Epithelial cell of proximal tubule (primary cell): ENCODE results near the gene CREG1. TPM values are rescaled to one million over a fixed set of nuclear protein-coding genes. Genes with fewer than 3 reads are reported as not detected.

ENCODE experiments used
- DNase-seq: peaks from one replicate; pipeline ENCODE4 v3.0.0-alpha.2; 2011; ENCODE audit warnings: low read depth
- H3K4me3 ChIP-seq: 2 replicates; pipeline ENCODE4 v1.5.1; 2011; ENCODE audit warnings: low read depth, mild to moderate bottlenecking, low read length
- total RNA-seq: library from RNA; depleted of rRNA; stranded (reverse); fragments of >200 nt; gene quantifications from 2 replicates; pipeline ENCODE4 v1.2.3, GENCODE V29; 2015
- TF ChIP-seq, protein P1 (sequence below): conservative IDR thresholded peaks from 2 replicates; pipeline ENCODE4 v1.5.1; 2012; ENCODE audit warnings: low read depth, mild to moderate bottlenecking, low read length

The CREG1 gene
- total RNA-seq, 1 donor from 2014 or later: 48.1 TPM

DNA sequence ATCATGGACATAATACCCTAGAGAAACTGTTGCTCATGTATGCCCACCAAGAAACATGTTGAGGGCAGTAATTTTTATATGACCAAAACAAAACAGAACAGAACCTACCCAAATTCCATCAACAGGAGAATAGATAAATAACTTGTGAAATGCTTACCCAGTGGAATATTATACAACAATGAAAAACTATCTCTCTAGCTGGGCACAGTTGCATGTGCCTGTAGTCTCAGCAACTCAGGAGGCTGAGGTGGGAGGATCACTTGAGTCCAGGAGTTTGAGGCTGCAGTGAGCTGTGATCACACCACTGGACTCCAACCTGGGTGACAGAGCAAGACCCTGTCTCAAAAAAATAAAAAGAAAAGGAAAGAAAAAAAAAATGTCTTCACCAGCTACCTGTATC is 38.9 kb upstream of the CREG1 start:
- TF ChIP-seq, protein P1, sequence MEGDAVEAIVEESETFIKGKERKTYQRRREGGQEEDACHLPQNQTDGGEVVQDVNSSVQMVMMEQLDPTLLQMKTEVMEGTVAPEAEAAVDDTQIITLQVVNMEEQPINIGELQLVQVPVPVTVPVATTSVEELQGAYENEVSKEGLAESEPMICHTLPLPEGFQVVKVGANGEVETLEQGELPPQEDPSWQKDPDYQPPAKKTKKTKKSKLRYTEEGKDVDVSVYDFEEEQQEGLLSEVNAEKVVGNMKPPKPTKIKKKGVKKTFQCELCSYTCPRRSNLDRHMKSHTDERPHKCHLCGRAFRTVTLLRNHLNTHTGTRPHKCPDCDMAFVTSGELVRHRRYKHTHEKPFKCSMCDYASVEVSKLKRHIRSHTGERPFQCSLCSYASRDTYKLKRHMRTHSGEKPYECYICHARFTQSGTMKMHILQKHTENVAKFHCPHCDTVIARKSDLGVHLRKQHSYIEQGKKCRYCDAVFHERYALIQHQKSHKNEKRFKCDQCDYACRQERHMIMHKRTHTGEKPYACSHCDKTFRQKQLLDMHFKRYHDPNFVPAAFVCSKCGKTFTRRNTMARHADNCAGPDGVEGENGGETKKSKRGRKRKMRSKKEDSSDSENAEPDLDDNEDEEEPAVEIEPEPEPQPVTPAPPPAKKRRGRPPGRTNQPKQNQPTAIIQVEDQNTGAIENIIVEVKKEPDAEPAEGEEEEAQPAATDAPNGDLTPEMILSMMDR: no peak
- H3K4me3 ChIP-seq: no peak overlapping the region
- no peak for DNase-seq

DNA sequence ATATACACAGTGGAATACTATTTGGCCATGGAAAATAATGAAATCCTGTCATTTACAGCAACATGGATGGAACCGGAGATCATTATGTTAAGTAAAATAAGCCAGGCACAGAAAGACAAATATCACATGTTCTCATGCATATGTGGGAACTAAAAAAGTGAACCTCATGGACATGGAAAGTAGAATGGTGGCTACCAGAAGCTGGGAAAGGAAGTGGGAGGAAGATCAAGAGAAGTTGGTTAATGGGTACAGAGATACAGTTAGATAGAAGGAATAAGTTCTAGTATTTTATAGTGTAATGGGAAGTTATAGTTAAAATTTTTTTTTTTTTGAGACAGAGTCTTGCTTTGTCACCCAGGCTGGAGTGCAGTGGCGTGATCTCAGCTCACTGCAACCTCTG is 34.8 kb upstream of the CREG1 start:
- H3K4me3 ChIP-seq: no peak overlapping the region
- no peak for DNase-seq
- TF ChIP-seq, protein P1: no peak

DNA sequence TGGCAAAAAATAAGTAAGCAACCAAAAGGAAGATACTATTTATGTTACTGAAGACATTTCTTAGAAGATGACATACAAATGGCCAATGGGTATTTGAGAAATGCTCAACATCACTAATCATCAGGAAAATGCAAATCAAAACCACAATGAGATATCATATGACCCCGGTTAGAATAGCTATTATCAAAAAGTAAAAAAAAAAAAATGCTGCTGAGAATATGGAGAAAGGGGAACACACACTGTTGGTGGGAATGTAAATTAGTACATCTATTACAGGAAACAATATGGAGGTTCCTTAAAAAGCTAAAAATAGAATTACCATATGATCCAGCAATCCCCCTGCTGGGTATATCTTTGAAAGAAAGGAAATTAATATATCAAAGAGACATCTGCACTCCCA is 34.3 kb upstream of the CREG1 start:
- H3K4me3 ChIP-seq: no peak overlapping the region
- DNase-seq: no peak
- TF ChIP-seq, protein P1: no peak

DNA sequence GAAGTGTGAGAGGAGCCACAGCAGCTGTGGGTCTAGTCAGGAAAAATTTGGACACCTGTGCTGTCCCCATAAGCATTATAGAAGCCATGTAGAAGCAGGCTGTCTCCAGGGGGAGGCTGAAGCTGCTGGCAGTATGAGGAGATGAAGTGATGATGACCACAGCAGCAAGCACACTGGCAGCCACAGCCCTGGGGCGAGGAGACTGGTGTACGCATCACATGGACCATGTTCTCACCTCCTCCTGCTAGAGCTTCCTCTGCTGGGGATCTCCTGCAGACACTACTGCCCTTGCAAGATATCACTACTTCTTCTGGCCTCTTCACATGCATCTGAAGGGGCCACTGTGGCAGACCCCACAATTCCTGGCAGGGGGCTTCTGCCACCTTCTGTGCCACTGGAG is 33.8 kb upstream of the CREG1 start:
- H3K4me3 ChIP-seq: no peak overlapping the region
- no peak for DNase-seq
- TF ChIP-seq, protein P1: no peak

DNA sequence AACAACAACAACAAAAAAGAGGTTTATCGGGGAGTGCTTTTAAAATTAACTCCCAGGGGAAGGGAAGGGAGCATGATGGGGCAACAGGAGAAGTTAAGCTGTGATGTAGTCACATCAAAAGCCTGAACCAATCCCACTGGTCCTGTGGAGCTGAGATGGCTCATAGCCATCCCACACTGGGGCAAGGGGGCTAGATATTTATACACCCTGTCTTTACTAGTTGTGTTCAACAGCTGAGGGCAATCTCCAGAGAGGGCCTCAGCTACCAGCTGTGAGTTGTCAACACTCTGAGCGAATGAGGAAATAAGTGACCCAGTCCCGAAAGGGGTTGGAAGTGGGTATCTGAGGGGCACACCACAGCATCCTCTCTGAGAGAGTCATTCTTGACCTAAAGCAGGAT is 31.0 kb upstream of the CREG1 start:
- no peak for DNase-seq

DNA sequence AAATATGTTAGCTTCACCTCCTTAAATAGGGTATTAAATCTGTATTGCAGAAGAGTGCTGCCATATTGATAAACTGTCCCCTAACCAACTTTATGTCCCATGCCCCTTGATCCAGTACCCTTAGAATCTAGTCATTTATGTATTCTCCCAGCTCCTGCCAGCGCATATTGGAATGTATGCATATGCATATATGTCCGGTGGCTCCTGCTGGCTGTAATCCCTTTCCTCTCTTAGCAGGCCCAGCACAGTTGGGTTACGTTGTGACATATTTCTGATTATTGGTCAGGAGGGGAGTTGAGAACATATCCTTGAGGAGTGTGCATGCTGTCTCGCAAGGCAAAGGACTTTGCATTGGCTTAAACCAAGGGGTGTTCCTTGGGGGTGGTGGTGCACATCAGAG is 29.2 kb upstream of the CREG1 start:
- DNase-seq: no peak
- TF ChIP-seq, protein P1: no peak
- no peak overlapping the region for H3K4me3 ChIP-seq

More for the DNA sequence above, 31.0 kb upstream of the CREG1 start:
- H3K4me3 ChIP-seq: no peak overlapping the region
- TF ChIP-seq, protein P1: no peak

DNA sequence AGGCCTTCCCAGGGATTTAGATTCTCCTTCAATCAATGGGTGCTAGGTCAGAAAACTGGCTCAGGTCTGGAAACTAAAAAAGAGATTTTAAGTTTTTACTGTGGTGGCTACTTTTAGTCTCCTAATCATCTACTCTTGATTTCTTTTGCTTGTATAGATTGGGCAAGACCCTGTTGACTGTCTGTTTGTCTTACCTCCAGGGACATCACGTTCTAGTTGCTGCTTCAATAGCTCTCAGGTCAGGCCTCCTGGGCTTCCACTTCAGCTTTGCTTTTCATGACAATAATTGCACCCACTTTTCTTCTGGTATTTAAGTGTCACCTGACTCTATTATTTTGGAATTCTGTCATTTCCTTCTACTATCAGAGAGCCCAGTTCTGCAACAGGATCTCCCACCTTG is 28.5 kb upstream of the CREG1 start:
- TF ChIP-seq, protein P1: no peak
- H3K4me3 ChIP-seq: no peak overlapping the region
- no peak for DNase-seq
